ENCODE data around the gene HSPB2.

DNA sequence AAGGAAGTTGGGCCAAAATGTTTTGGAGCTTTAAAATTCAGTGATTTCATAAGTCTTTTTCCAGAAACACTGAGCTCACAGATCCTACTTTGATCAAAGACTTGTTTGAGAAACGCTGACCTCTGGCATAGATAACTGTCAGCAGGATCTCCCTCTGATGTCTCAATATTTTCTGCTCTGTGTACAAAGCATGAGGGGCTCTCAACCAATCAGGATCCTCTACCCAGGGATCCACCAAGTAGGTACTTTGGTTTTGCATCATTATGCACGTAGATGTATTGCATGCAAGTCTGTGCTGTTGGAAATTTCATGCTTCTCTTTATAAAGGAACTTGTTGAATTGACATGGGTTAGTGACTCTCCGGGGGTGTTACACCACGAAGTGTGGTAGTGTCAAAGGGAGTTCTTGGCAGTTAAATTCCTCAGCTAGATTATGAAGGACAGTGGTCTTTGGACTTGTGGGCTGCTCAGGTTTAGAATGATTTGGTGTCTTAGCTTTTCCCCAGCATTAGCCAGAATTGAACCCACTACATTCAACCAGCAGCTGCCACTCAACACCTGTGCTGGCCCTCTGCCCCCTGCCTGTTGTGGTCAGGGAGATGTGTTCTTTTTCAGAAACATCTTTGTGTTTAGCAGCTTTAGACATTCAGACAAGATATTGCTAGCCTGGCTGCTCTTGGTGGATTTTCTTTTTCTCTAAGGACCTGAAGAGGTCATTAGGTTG is 22.9 kb downstream of the HSPB2 start:
- no peak for TF ChIP-seq POLR2AphosphoS5 (IDR thresholded peaks at IDR 0.05; ENCODE audit: low read depth, low read length)
- no peak for TF ChIP-seq GABPA (IDR thresholded peaks at IDR 0.05; ENCODE audit: borderline replicate concordance, insufficient read depth, low read length)
- no peak for TF ChIP-seq SIN3A (conservative IDR thresholded peaks at IDR 0.05 in 1 of 2, IDR thresholded peaks at IDR 0.05 in 1 of 2; ENCODE audit: low read depth in 1 of 2, low read length in 2 of 2)
- TF ChIP-seq, protein P1, sequence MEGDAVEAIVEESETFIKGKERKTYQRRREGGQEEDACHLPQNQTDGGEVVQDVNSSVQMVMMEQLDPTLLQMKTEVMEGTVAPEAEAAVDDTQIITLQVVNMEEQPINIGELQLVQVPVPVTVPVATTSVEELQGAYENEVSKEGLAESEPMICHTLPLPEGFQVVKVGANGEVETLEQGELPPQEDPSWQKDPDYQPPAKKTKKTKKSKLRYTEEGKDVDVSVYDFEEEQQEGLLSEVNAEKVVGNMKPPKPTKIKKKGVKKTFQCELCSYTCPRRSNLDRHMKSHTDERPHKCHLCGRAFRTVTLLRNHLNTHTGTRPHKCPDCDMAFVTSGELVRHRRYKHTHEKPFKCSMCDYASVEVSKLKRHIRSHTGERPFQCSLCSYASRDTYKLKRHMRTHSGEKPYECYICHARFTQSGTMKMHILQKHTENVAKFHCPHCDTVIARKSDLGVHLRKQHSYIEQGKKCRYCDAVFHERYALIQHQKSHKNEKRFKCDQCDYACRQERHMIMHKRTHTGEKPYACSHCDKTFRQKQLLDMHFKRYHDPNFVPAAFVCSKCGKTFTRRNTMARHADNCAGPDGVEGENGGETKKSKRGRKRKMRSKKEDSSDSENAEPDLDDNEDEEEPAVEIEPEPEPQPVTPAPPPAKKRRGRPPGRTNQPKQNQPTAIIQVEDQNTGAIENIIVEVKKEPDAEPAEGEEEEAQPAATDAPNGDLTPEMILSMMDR (IDR thresholded peaks at IDR 0.05; ENCODE audit: control extremely low read depth in 1 of 3, insufficient read depth in 1 of 3, low read depth in 1 of 3, low read length in 3 of 3): no peak
- TF ChIP-seq YY1 (IDR thresholded peaks at IDR 0.05; ENCODE audit: low read depth, low read length): no peak
- TF ChIP-seq RBBP5 (IDR thresholded peaks at IDR 0.05; ENCODE audit: borderline replicate concordance, low read depth, low read length): no peak
